AG09309 (cell line): ENCODE measurements around the gene INSRR.
A peak's percentile ranks its signal among the peaks of the same experiment; 100 is the strongest.

Experiments used
- DNase-seq: peaks from one replicate; pipeline ENCODE4 v3.0.0-alpha.2; 2010; ENCODE audit warnings: low read depth
- H3K4me3 ChIP-seq: 2 replicates; pipeline ENCODE4 v1.5.1; 2011; ENCODE audit warnings: mild to moderate bottlenecking, low read depth, low read length, moderate library complexity; ENCODE audit not compliant: control insufficient read depth
- CTCF ChIP-seq: IDR thresholded peaks from 2 replicates; pipeline ENCODE4 v1.5.1; 2011; ENCODE audit warnings: mild to moderate bottlenecking, low read depth, low read length, inconsistent platforms; ENCODE audit not compliant: insufficient read depth, control insufficient read depth; ENCODE audit errors: missing control alignments

INSRR gene

GRCh38 chr1:156804572-156805243 is 54.2 kb downstream of the INSRR start:
- no peak for DNase-seq
- H3K4me3 ChIP-seq: no peak overlapping the region
- TF ChIP-seq CTCF: no peak

- no peak for TF ChIP-seq CTCF
- no peak overlapping the region for H3K4me3 ChIP-seq
Observed at GRCh38 chr1:156804026-156804425, 54.9 kb downstream of the INSRR start.

GRCh38 chr1:156803086-156803851 is 55.6 kb downstream of the INSRR start:
- no peak for DNase-seq
- TF ChIP-seq CTCF: no peak
- no peak overlapping the region for H3K4me3 ChIP-seq

More at GRCh38 chr1:156804026-156804425, 54.9 kb downstream of the INSRR start:
- DNase-seq: no peak

- no peak for DNase-seq
- no peak for TF ChIP-seq CTCF
- H3K4me3 ChIP-seq: no peak overlapping the region
Observed at GRCh38 chr1:156802421-156802935, 56.4 kb downstream of the INSRR start.

- peak; percentile 56 for TF ChIP-seq CTCF
- H3K4me3 ChIP-seq: no peak overlapping the region
- peak; percentile 95 for DNase-seq
Observed at GRCh38 chr1:156801409-156802121, 57.4 kb downstream of the INSRR start.

- TF ChIP-seq CTCF: peak; percentile 78
- H3K4me3 ChIP-seq: no peak overlapping the region
- no peak for DNase-seq
Observed at GRCh38 chr1:156797212-156797871, 61.6 kb downstream of the INSRR start.
